NB4 (cell line): ENCODE results near the gene SAMD10.

Source experiments
- DNase-seq: peaks from one replicate; pipeline ENCODE4 v3.0.0; 2010; ENCODE audit warnings: low read depth
- H3K4me3 ChIP-seq: one replicate; pipeline ENCODE4 v1.5.1; 2011; ENCODE audit warnings: mild to moderate bottlenecking, low read depth, low read length, moderate library complexity
- CTCF ChIP-seq: IDR thresholded peaks from one replicate; pipeline ENCODE4 v1.5.1; 2012; ENCODE audit warnings: low read depth, low read length
- MAX ChIP-seq: IDR thresholded peaks from 2 replicates; pipeline ENCODE4 v1.6.1; 2011; ENCODE audit warnings: low read depth, low read length
- MYC ChIP-seq: IDR thresholded peaks from 2 replicates; pipeline ENCODE4 v1.6.1; 2011; ENCODE audit warnings: low read depth, low read length
- POLR2A ChIP-seq: IDR thresholded peaks from 2 replicates; pipeline ENCODE4 v1.6.1; 2011; ENCODE audit warnings: mild to moderate bottlenecking; ENCODE audit not compliant: insufficient read length; ENCODE audit errors: extremely low read depth

SAMD10 gene

GRCh38 chr20:64003960-64004725 is 24.7 kb upstream of the SAMD10 start:
- TF ChIP-seq MYC (no peak), CTCF (no peak)
- H3K4me3 ChIP-seq = no peak overlapping the region
- DNase-seq = no peak

- no peak overlapping the region for H3K4me3 ChIP-seq
- no peak for DNase-seq
- TF ChIP-seq POLR2A = no peak
- TF ChIP-seq MAX = no peak
- no peak for TF ChIP-seq CTCF
- TF ChIP-seq MYC = no peak
Measured at GRCh38 chr20:64001607-64002011, 22.2 kb upstream of the SAMD10 start.

GRCh38 chr20:64000906-64001305 is 21.5 kb upstream of the SAMD10 start:
- no peak for DNase-seq
- H3K4me3 ChIP-seq = no peak overlapping the region
- TF ChIP-seq MAX (no peak), MYC (no peak), CTCF (no peak), POLR2A (no peak)

GRCh38 chr20:63982937-63983336 is 3.5 kb upstream of the SAMD10 start:
- H3K4me3 ChIP-seq = no peak overlapping the region
- DNase-seq = no peak
- no peak for TF ChIP-seq MYC
- TF ChIP-seq MAX = no peak
- no peak for TF ChIP-seq CTCF

GRCh38 chr20:63980806-63981728 is 1.6 kb upstream of the SAMD10 start, which contains the start of gene PRPF6:
Gene PRPF6 (plus strand): TSS chr20:63981132. CDS start chr20:63981246, 114 bp downstream.
- DNase-seq = peak; percentile 99
- peak; percentile 87 for TF ChIP-seq CTCF
- TF ChIP-seq MAX = peak; percentile 98
- TF ChIP-seq POLR2A = peak; percentile 73
- peak; percentile 100 for TF ChIP-seq MYC
- H3K4me3 ChIP-seq = peak within 1 kb of the TSS; percentile 99
